ENCODE results near the gene NNAT.
A peak's percentile ranks its signal among the peaks of the same experiment; 100 is the strongest.

The NNAT gene

GRCh38 chr20:37528446-37529213 is 7.6 kb downstream of the NNAT start:
- no peak for DNase-seq
- no peaks in the 10 kb centered on the region for H3K9me3 ChIP-seq (ENCODE audit: severe bottlenecking)
- peak overlapping the region; percentile 99 for H3K27ac ChIP-seq
- peaks cover 9% of the 10 kb centered on the region for H3K36me3 ChIP-seq
- TF ChIP-seq CTCF (IDR thresholded peaks at IDR 0.05; ENCODE audit: low read depth, low read length): no peak
- no peaks in the 10 kb centered on the region for H3K27me3 ChIP-seq (ENCODE audit: insufficient read depth, low read depth, severe bottlenecking)
- peak overlapping the region; percentile 89 for H3K4me3 ChIP-seq (ENCODE audit: low read depth, low read length)

GRCh38 chr20:37529214-37529967 is 8.3 kb downstream of the NNAT start:
- 0 out of 2 replicates have a peak, but pooled peaks have one; percentile 27 for TF ChIP-seq CTCF (IDR thresholded peaks at IDR 0.05; ENCODE audit: low read depth, low read length)
- no peaks in the 10 kb centered on the region for H3K9me3 ChIP-seq (ENCODE audit: severe bottlenecking)
- no peak overlapping the region; the same call in 1 of the 2 replicates for H3K27ac ChIP-seq
- H3K36me3 ChIP-seq: peaks cover 9% of the 10 kb centered on the region
- no peak for DNase-seq
- no peak overlapping the region for H3K4me3 ChIP-seq (ENCODE audit: low read depth, low read length)
- H3K27me3 ChIP-seq (ENCODE audit: insufficient read depth, low read depth, severe bottlenecking): no peaks in the 10 kb centered on the region

GRCh38 chr20:37529968-37530600 is 9.0 kb downstream of the NNAT start:
- no peaks in the 10 kb centered on the region for H3K9me3 ChIP-seq (ENCODE audit: severe bottlenecking)
- DNase-seq: no peak
- H3K4me3 ChIP-seq (ENCODE audit: low read depth, low read length): no peak overlapping the region
- H3K36me3 ChIP-seq: peaks cover 9% of the 10 kb centered on the region
- no peaks in the 10 kb centered on the region for H3K27me3 ChIP-seq (ENCODE audit: insufficient read depth, low read depth, severe bottlenecking)
- no peak for TF ChIP-seq CTCF (IDR thresholded peaks at IDR 0.05; ENCODE audit: low read depth, low read length)
- H3K27ac ChIP-seq: no peak overlapping the region

- no peak overlapping the region for H3K4me3 ChIP-seq (ENCODE audit: low read depth, low read length)
- no peak for TF ChIP-seq CTCF (IDR thresholded peaks at IDR 0.05; ENCODE audit: low read depth, low read length)
- no peaks in the 10 kb centered on the region for H3K27me3 ChIP-seq (ENCODE audit: insufficient read depth, low read depth, severe bottlenecking)
- H3K36me3 ChIP-seq: peaks cover 5% of the 10 kb centered on the region
- no peak for DNase-seq
- no peak overlapping the region for H3K27ac ChIP-seq
- H3K9me3 ChIP-seq (ENCODE audit: severe bottlenecking): no peaks in the 10 kb centered on the region
These were observed 9.6 kb downstream of the NNAT start for GRCh38 chr20:37530696-37531095.

- Histone ChIP-seq H3K9me3 (ENCODE audit: severe bottlenecking) (no peaks in the 10 kb centered on the region), H3K27ac (no peak overlapping the region), H3K27me3 (ENCODE audit: insufficient read depth, low read depth, severe bottlenecking) (no peaks in the 10 kb centered on the region), H3K4me3 (ENCODE audit: low read depth, low read length) (no peak overlapping the region), H3K36me3 (peaks cover 3% of the 10 kb centered on the region; the same call in 1 of the 2 replicates)
- TF ChIP-seq CTCF (IDR thresholded peaks at IDR 0.05; ENCODE audit: low read depth, low read length): no peak
- no peak for DNase-seq
These were observed 10.8 kb downstream of the NNAT start for GRCh38 chr20:37531856-37532255.

Data from WERI-Rb-1 (cell line).